ENCODE measurements around the gene TLR10.

- TF ChIP-seq CTCF (IDR thresholded peaks at IDR 0.05), result no peak
- no peak for TF ChIP-seq NR3C1 (IDR thresholded peaks at IDR 0.05)
- TF ChIP-seq RFX5 (IDR thresholded peaks at IDR 0.05), result no peak
- TF ChIP-seq MAX (IDR thresholded peaks at IDR 0.05), result no peak
- no peak for TF ChIP-seq EP300 (IDR thresholded peaks at IDR 0.05)
- no peak for TF ChIP-seq PHF8 (IDR thresholded peaks at IDR 0.05; ENCODE audit: borderline replicate concordance, low read depth)
- no peak for TF ChIP-seq BCL3 (IDR thresholded peaks at IDR 0.05)
- TF ChIP-seq POLR2A (IDR thresholded peaks at IDR 0.05; ENCODE audit: low read length), result no peak
- TF ChIP-seq JUN (IDR thresholded peaks at IDR 0.05), result no peak
Observed at GRCh38 chr4:38743866-38744265, 38.9 kb downstream of the TLR10 start.

Data from A549 (cell line).